ENCODE measurements around the gene KBTBD7. TPM values are rescaled to one million over a fixed set of nuclear protein-coding genes. Genes with fewer than 3 reads are reported as not detected.

KBTBD7 gene
- total and polyA plus RNA-seq, 11 donors: 2.2 to 9.1 (median 5.7) TPM

DNA sequence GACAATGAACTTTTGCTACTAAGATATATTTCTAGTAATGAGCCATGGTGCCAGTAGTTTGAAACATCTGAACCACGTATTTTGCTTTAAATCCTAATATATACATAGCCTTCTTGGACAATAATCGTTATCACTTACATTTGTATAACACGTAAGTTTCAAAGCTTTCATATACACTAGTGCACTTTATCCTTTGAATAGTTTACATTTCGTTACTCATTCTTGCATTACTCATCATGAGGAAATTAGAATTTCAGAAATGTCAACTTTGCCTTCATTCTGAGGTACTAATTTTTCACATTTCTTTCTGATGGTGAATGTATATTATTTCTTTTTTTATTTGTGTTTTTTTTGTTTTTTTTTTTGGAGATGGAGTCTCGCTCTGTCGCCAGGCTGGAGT, 5.8 kb downstream of the KBTBD7 start:
- Histone ChIP-seq H3K27me3 (no peaks in the 10 kb centered on the region), H3K36me3 (no peaks in the 10 kb centered on the region), H3K4me3 (no peak overlapping the region), H3K4me1 (peaks cover 0 to 27% (median 14%) of the 10 kb centered on the region in 12 donors), H3K27ac (no peak overlapping the region), H3K9me3 (no peaks in the 10 kb centered on the region)
- WGBS, 4 donors: 92 to 96% (median 94%) methylated on average over 6 of the region's 6 CpGs
- TF ChIP-seq POLR2A (IDR thresholded peaks at IDR 0.05): no peak
- TF ChIP-seq, protein P1, sequence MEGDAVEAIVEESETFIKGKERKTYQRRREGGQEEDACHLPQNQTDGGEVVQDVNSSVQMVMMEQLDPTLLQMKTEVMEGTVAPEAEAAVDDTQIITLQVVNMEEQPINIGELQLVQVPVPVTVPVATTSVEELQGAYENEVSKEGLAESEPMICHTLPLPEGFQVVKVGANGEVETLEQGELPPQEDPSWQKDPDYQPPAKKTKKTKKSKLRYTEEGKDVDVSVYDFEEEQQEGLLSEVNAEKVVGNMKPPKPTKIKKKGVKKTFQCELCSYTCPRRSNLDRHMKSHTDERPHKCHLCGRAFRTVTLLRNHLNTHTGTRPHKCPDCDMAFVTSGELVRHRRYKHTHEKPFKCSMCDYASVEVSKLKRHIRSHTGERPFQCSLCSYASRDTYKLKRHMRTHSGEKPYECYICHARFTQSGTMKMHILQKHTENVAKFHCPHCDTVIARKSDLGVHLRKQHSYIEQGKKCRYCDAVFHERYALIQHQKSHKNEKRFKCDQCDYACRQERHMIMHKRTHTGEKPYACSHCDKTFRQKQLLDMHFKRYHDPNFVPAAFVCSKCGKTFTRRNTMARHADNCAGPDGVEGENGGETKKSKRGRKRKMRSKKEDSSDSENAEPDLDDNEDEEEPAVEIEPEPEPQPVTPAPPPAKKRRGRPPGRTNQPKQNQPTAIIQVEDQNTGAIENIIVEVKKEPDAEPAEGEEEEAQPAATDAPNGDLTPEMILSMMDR (IDR thresholded peaks at IDR 0.05): no peak
- ATAC-seq (no peak), DNase-seq (no peak)
- intact Hi-C loops (cut with DNase I): no loop called here

DNA sequence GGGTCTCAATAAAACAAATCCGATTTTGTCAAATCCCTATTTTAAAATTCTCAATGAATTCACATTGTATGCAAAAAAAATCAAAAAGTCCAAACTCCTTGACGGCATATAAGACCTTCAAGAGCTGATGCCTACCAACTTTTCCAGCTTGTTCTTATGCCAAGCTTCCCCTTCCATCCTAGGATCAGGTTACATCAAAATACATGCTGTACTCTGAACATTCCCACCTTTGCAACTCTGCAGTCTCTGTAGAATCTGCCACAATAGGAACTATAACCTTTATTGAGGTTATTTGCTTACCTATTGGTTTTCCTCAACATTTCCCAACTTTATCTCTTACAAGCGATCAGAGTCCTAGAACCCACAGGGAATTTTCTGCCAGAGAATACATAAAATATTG, 7.9 kb downstream of the KBTBD7 start:
- intact Hi-C loops (cut with DNase I): no loop called here
- WGBS, 4 donors: 88 to 93% (median 91%) methylated on average over 3 of the region's 3 CpGs
- Histone ChIP-seq H3K4me1 (peaks cover 0 to 8% (median 4%) of the 10 kb centered on the region in 12 donors), H3K4me3 (no peak overlapping the region), H3K27ac (no peak overlapping the region), H3K27me3 (no peaks in the 10 kb centered on the region), H3K9me3 (no peaks in the 10 kb centered on the region), H3K36me3 (no peaks in the 10 kb centered on the region)
- DNase-seq (no peak), ATAC-seq (no peak)
- TF ChIP-seq, protein P1 (IDR thresholded peaks at IDR 0.05): no peak
- no peak for TF ChIP-seq POLR2A (IDR thresholded peaks at IDR 0.05)

DNA sequence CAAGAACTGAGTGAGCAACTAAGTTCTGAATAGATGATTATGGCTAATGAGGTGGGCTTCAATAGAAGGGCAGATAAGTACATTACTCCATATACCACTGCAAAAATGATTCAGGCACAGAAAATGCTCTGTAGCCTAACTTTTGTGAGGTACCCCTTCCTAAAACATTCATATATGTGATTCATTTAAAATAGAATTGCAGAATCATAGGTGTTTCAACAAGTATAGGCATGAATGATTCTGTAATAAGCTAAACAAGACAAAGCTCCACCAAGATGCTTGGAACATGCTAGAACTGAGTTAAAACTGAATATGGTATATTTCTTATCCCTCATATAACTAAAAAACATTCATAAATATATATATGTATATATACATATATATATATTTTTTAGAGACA, 12.1 kb downstream of the KBTBD7 start:
- TF ChIP-seq POLR2A (IDR thresholded peaks at IDR 0.05): no peak
- TF ChIP-seq, protein P1 (IDR thresholded peaks at IDR 0.05): no peak
- Histone ChIP-seq H3K9me3 (no peaks in the 10 kb centered on the region), H3K36me3 (no peaks in the 10 kb centered on the region), H3K27ac (no peak overlapping the region), H3K27me3 (no peaks in the 10 kb centered on the region), H3K4me3 (no peak overlapping the region), H3K4me1 (no peaks in the 10 kb centered on the region)
- intact Hi-C loops (cut with DNase I): no loop called here
- DNase-seq: no peak
- ATAC-seq: no peak

DNA sequence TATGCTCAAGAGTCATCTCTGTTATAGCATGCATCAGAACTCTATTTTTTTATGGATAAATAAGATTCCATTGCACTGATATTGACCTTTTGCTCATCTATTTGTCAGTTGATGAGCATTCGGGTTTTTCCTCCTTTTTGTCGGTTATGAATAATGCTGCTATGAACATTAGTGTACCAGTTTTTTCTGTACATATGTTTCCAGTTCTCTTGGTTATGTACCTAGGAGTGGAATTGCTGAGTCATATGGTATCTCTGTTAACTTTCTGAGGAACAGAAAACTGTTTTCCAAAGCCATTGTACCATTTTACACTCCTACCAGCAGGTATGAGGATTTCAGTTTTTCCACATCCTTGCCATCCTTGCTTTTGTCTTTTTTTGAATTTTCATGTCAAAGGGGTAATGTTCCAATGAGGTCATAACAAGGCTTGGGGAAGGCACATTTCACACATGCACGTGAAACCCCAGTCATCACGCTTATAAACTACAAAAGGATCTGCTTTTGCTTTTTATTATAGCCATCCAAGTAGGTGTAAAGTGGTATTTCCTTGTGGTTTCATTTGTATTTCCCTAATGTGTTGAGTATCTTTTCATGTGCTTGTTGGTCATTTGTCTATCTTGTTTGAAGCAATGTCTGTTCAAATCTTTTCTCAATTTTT, 14.6 kb downstream of the KBTBD7 start:
- DNase-seq (no peak), ATAC-seq (no peak)
- Histone ChIP-seq H3K27me3 (no peaks in the 10 kb centered on the region), H3K27ac (no peak overlapping the region), H3K36me3 (no peaks in the 10 kb centered on the region), H3K4me3 (no peak overlapping the region), H3K4me1 (no peaks in the 10 kb centered on the region), H3K9me3 (peaks cover 0 to 18% (median 7%) of the 10 kb centered on the region in 12 donors)
- 90 to 93% (median 92%) methylated on average over 4 of the region's 4 CpGs for WGBS, 4 donors
- intact Hi-C loops (cut with DNase I): no loop called here
- TF ChIP-seq, protein P1 (IDR thresholded peaks at IDR 0.05): no peak
- TF ChIP-seq POLR2A (IDR thresholded peaks at IDR 0.05): no peak

Data from heart left ventricle (tissue), 16 donors.